Activated CD4-positive, alpha-beta T cell treated with anti-CD3 and anti-CD28 coated beads, Interleukin-2, amount 50 U/mL, for 1 hour (primary cell): ENCODE data around the gene SPARCL1.

Source experiments
- DNase-seq: peaks from one replicate; pipeline ENCODE4 v3.0.0-alpha.2; 2020

Gene SPARCL1

GRCh38 chr4:87541521-87541920 lies 12.3 kb upstream of the SPARCL1 start:
- DNase-seq: no peak

GRCh38 chr4:87540146-87541058 lies 11.2 kb upstream of the SPARCL1 start:
- no peak for DNase-seq

GRCh38 chr4:87532907-87533306 lies 3.7 kb upstream of the SPARCL1 start:
- no peak for DNase-seq

- no peak for DNase-seq
These were observed 2.9 kb upstream of the SPARCL1 start for GRCh38 chr4:87532109-87532508.

- DNase-seq: no peak
These were observed 2.4 kb upstream of the SPARCL1 start for GRCh38 chr4:87531621-87532020.

GRCh38 chr4:87530868-87531267 lies 1.7 kb upstream of the SPARCL1 start:
- no peak for DNase-seq

- no peak for DNase-seq
These were observed 1.1 kb upstream of the SPARCL1 start for GRCh38 chr4:87530229-87530628.

- DNase-seq: no peak
These were observed 1.6 kb downstream of the SPARCL1 start for GRCh38 chr4:87527431-87528220.

- DNase-seq: no peak
These were observed 3.4 kb downstream of the SPARCL1 start for GRCh38 chr4:87525636-87526295.

- DNase-seq: no peak
These were observed 4.7 kb downstream of the SPARCL1 start for GRCh38 chr4:87524456-87524855.

GRCh38 chr4:87523307-87523706 lies 5.9 kb downstream of the SPARCL1 start:
- no peak for DNase-seq

- no peak for DNase-seq
These were observed 7.3 kb downstream of the SPARCL1 start for GRCh38 chr4:87521757-87522374.

GRCh38 chr4:87521319-87521718 lies 7.9 kb downstream of the SPARCL1 start:
- no peak for DNase-seq

- DNase-seq: no peak
These were observed 11.6 kb downstream of the SPARCL1 start for GRCh38 chr4:87517621-87518020.

- no peak for DNase-seq
These were observed 12.5 kb downstream of the SPARCL1 start for GRCh38 chr4:87516683-87517082.

- no peak for DNase-seq
These were observed 16.8 kb downstream of the SPARCL1 start for GRCh38 chr4:87512400-87512799.

- no peak for DNase-seq
These were observed 17.7 kb downstream of the SPARCL1 start for GRCh38 chr4:87511500-87511899.

GRCh38 chr4:87510747-87511146 lies 18.4 kb downstream of the SPARCL1 start:
- no peak for DNase-seq

GRCh38 chr4:87506974-87507701 lies 22.0 kb downstream of the SPARCL1 start:
- DNase-seq: no peak

GRCh38 chr4:87505862-87506261 lies 23.3 kb downstream of the SPARCL1 start:
- no peak for DNase-seq

GRCh38 chr4:87502580-87503238 lies 26.5 kb downstream of the SPARCL1 start:
- DNase-seq: no peak

- DNase-seq: no peak
These were observed 29.1 kb downstream of the SPARCL1 start for GRCh38 chr4:87500092-87500462.
